K562 (cell line): ENCODE results near the gene HEATR1. TPM values are rescaled to one million over a fixed set of nuclear protein-coding genes. Genes with fewer than 3 reads are reported as not detected.

Experiments used
- ATAC-seq: fragments of 200-7000 bp; cut with Tn5 transposase; 3 replicates; pipeline ENCODE4 v1.9.1; 2020; ENCODE audit warnings: moderate library complexity
- BruUV-seq: library from RNA; stranded (reverse); fragments of 400-500 nt; replicated peaks from 2 replicates; lab custom pipeline; 2021; lab: Mats Ljungman, UMichigan
- CTCF ChIA-PET: fragments of 300-600 bp; formaldehyde crosslinking; extraction: SDS; loops from one replicate; lab custom pipeline; 2021; ENCODE audit warnings: low intra/inter-chr PET ratio; lab: Yijun Ruan, JAX
- POLR2A ChIA-PET: fragments of 300-600, 350-650 bp; sonication (Branson Sonifier 250); formaldehyde crosslinking; extraction: SDS; loops from one replicate; lab custom pipeline; 2021; ENCODE audit warnings: antibody characterized with exemption, inconsistent platforms; lab: Yijun Ruan, JAX
- DNase-seq, 4 experiments: peaks; one replicate each; pipeline versions ENCODE4 v3.0.0 to v3.0.0-alpha.2; 2011 to 2018; ENCODE audit warnings: low spot score in 3 of 4, mixed read lengths in 3 of 4; ENCODE audit errors: extremely low read depth in 1 of 4
- FAIRE-seq: peaks from 2 replicates; lab custom pipeline; 2011; peaks lifted over from hg19 to GRCh38; lab: Jason Lieb, UNC
- H2AFZ ChIP-seq: 2 replicates; pipeline ENCODE4 v1.6.0; 2011; ENCODE audit warnings: low read depth, low read length, control low read depth, inconsistent platforms
- H3K27ac ChIP-seq: fragments of 200-600 bp; 3 replicates; pipeline ENCODE4 v1.8.0; 2011; ENCODE audit warnings: low read depth, mild to moderate bottlenecking, control low read depth, inconsistent platforms, low read length, moderate library complexity, mixed read lengths; ENCODE audit errors: extremely low read depth
- H3K27me3 ChIP-seq, 2 experiments: fragments of 300-600 bp in 1 of 2; 2 replicates in 1 of 2; 3 replicates in 1 of 2; pipeline versions ENCODE4 v1.6.0 to v1.8.0; 2011; ENCODE audit warnings: inconsistent platforms in 2 of 2, low read length in 2 of 2, mild to moderate bottlenecking in 1 of 2, mixed read lengths in 1 of 2, moderate library complexity in 1 of 2; ENCODE audit not compliant: control insufficient read depth in 2 of 2, insufficient read depth in 2 of 2
- H3K36me3 ChIP-seq: fragments of 300-600 bp; 3 replicates; pipeline ENCODE4 v1.8.0; 2011; ENCODE audit warnings: mild to moderate bottlenecking, low read length, inconsistent platforms; ENCODE audit not compliant: control insufficient read depth, insufficient read depth
- H3K4me1 ChIP-seq, 2 experiments: fragments of 200-600 bp in 1 of 2; replicated peaks in 1 of 2; 2 replicates in 1 of 2; 3 replicates in 1 of 2; pipeline versions ENCODE4 v1.5.1 to v1.8.0; 2011; ENCODE audit warnings: inconsistent platforms in 2 of 2, low read length in 2 of 2, mild to moderate bottlenecking in 1 of 2, mixed read lengths in 1 of 2, moderate library complexity in 1 of 2; ENCODE audit not compliant: control insufficient read depth in 2 of 2, insufficient read depth in 2 of 2
- H3K4me2 ChIP-seq: 2 replicates; pipeline ENCODE4 v1.6.1; 2011; ENCODE audit warnings: low read length, control low read depth, inconsistent platforms, mixed read lengths; ENCODE audit not compliant: insufficient read depth
- H3K4me3 ChIP-seq: fragments of 200-600 bp; sonication (generic), shearing (Covaris generic); 2 replicates; pipeline ENCODE4 v1.5.1; 2016; ENCODE audit warnings: control low read depth, inconsistent platforms
- H3K79me2 ChIP-seq: fragments of 200-600 bp; 3 replicates; pipeline ENCODE4 v1.8.0; 2011; ENCODE audit warnings: low read length, inconsistent platforms; ENCODE audit not compliant: control insufficient read depth, insufficient read depth
- H3K9ac ChIP-seq, 2 experiments: 2 replicates each; pipeline versions ENCODE4 v1.6.0 to v1.6.1; 2011; ENCODE audit warnings: low read depth in 2 of 2, low read length in 2 of 2, control low read depth in 1 of 2, inconsistent platforms in 1 of 2, mild to moderate bottlenecking in 1 of 2, mixed read lengths in 1 of 2; ENCODE audit not compliant: insufficient read depth in 1 of 2
- H3K9me1 ChIP-seq: one replicate; pipeline ENCODE4 v1.6.0; 2011; ENCODE audit warnings: inconsistent platforms, mild to moderate bottlenecking, low read length, moderate library complexity; ENCODE audit not compliant: control insufficient read depth, insufficient read depth
- H3K9me3 ChIP-seq: replicated peaks from 2 replicates; pipeline ENCODE4 v1.5.1; 2011; ENCODE audit warnings: low read depth, low read length, inconsistent platforms; ENCODE audit not compliant: control insufficient read depth, insufficient read depth
- H4K20me1 ChIP-seq: replicated peaks from 2 replicates; pipeline ENCODE4 v1.6.1; 2011; ENCODE audit warnings: low read length, inconsistent platforms, mixed read lengths; ENCODE audit not compliant: control insufficient read depth, insufficient read depth
- HNRNPUL1 ChIP-seq: fragments of 200-400 bp; formaldehyde crosslinking; IDR thresholded peaks from 2 replicates; pipeline ENCODE4 v1.6.1; 2017; ENCODE audit warnings: low read length
- MYBL2 ChIP-seq, 2 experiments: fragments of 450-650 bp in 1 of 2; sonication (generic) in 1 of 2; formaldehyde crosslinking in 1 of 2; IDR thresholded peaks; 2 replicates each; pipeline versions ENCODE4 v1.6.1 to v1.8.1; 2017 to 2022; ENCODE audit warnings: borderline replicate concordance in 1 of 2, inconsistent platforms in 1 of 2, low read depth in 1 of 2, mild to moderate bottlenecking in 1 of 2, missing genetic modification reagents in 1 of 2, moderate library complexity in 1 of 2
- RBM25 ChIP-seq: fragments of 200-400 bp; formaldehyde crosslinking; IDR thresholded peaks from 2 replicates; pipeline ENCODE4 v1.6.1; 2018; ENCODE audit warnings: low read length, low read depth, moderate library complexity; ENCODE audit not compliant: severe bottlenecking
- SIN3B ChIP-seq: fragments of 450-650 bp; IDR thresholded peaks from 2 replicates; pipeline ENCODE4 v1.6.1; 2017; ENCODE audit warnings: low read depth, mild to moderate bottlenecking, moderate library complexity
- ZNF12 ChIP-seq: sonication (generic); formaldehyde crosslinking; IDR thresholded peaks from 2 replicates; pipeline ENCODE4 v1.4.0; 2020; ENCODE audit warnings: mild to moderate bottlenecking, missing genetic modification reagents
- ZNF121 ChIP-seq: sonication (generic); formaldehyde crosslinking; conservative IDR thresholded peaks from 2 replicates; pipeline ENCODE4 v1.8.0; 2022; ENCODE audit warnings: missing genetic modification reagents
- WGBS: fragments of 100-300 bp; shearing (Covaris generic); methylation state at CpG from one replicate; pipeline ENCODE4 v1.1.6; 2016; ENCODE audit warnings: low coverage, mixed read lengths; ENCODE audit not compliant: insufficient coverage; ENCODE audit errors: missing lambda C conversion rate; 5-methylcytosine and 5-hydroxymethylcytosine counted together
- in situ Hi-C: fragments of 300-500 bp; cut with MboI; formaldehyde crosslinking; loops from 4 replicates; pipeline ENCODE4 v1.15.0; 2018; ENCODE audit warnings: inconsistent platforms, mixed read lengths
- intact Hi-C: fragments of 100-400 bp; cut with micrococcal nuclease; formaldehyde crosslinking; loops from 2 replicates; pipeline ENCODE4 v1.14.2; 2022
- polyA plus RNA-seq, 8 experiments: library from polyadenylated mRNA; depleted of rRNA in 4 of 8; stranded (reverse) in 5 of 8; unstranded in 3 of 8; fragments of >200 nt; fragmentation: Nextera tagmentation in 2 of 8; fragmentation: Illumina TruSeq in 1 of 8; extraction: Ambion mirVana in 2 of 8; extraction: Trizol in 1 of 8; gene quantifications; 2 replicates each; pipeline versions ENCODE4 v1.2.1 to v1.2.3, GENCODE V29; 2011 to 2014; ENCODE audit warnings: inconsistent platforms in 1 of 8, missing spikeins in 1 of 8
- total RNA-seq, 7 experiments: library from RNA; depleted of rRNA in 6 of 7; stranded (reverse); fragments of >200 nt in 6 of 7; fragmentation: Illumina TruSeq in 2 of 7; extraction: Trizol in 2 of 7; gene quantifications; 2 replicates each; pipeline versions ENCODE4 v1.2.1 to v1.2.3, GENCODE V29; 2011 to 2021; ENCODE audit warnings: low replicate concordance in 1 of 7
- TF ChIP-seq, protein P1 (sequence below): fragments of 200-800 bp; sonication (Bioruptor generic); IDR thresholded peaks from 2 replicates; pipeline ENCODE4 v1.6.1; 2017; ENCODE audit warnings: missing genetic modification characterization, missing compliant biosample characterization

The HEATR1 gene
- total and polyA plus RNA-seq, 9 of the 15 experiments (the other 6 are each of a cell fraction or from before 2014, with no cell fraction given): 28.3 to 108 (median 50.9) TPM

DNA sequence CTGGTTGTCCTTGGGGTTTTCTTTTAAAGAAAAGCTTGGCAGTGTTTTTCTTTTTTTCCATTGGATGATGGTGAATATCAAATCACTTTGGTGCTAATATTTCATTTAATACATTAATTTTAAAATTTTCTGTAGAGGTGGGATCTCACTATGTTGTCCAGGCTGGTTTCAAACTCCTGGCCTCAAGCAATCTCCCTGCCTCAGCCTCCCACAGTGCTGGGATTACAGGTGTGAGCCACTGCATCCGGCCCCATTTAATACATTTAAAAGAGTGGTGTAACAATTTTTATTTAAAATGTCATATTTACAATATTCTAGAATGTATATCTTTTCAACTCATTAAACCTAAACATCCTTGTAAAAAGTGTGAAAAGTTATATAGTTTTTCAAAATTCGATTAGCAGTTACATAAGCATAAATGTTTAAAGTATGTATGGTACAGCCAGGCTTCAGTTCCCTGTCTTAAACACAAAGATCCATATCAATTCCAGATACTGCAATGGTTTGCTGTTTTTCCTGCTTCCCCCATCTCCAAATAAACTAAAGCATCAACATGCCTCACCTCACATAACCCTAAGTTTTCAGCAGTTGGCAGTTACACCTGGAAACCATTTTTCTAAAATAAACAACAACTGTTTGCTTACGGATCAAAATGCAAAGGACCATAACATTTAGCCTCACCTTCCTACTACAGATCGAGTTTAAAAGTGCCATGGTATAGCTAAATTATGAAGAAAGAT is 89.4 kb downstream of the HEATR1 start:
- Histone ChIP-seq H3K9me3 (no peaks in the 10 kb centered on the region), H4K20me1 (no peaks in the 10 kb centered on the region), H3K4me3 (no peak overlapping the region), H3K9ac (no peak overlapping the region), H3K79me2 (no peaks in the 10 kb centered on the region), H3K27me3 (no peaks in the 10 kb centered on the region), H3K27ac (no peak overlapping the region), H3K4me1 (peaks cover 3 to 7% of the 10 kb centered on the region in 2 experiments; a peak in 3 of 5 replicates), H3K4me2 (no peak overlapping the region), H3K36me3 (no peaks in the 10 kb centered on the region), H2AFZ (0 out of 2 replicates have a peak overlapping the region, but pooled peaks have one; percentile 26), H3K9me1 (no peaks in the 10 kb centered on the region)
- intact Hi-C loops: loop anchor here (10.0 kb wide), 1 partner anchor 870 kb away; no protein-coding TSS in a partner anchor
- BruUV-seq: no TSS peak
- in situ Hi-C loops: no loop called here
- FAIRE-seq (no peak), DNase-seq (no peak), ATAC-seq (no peak)
- POLR2A ChIA-PET: no interaction called here
- CTCF ChIA-PET: no interaction called here
- TF ChIP-seq, protein P1, sequence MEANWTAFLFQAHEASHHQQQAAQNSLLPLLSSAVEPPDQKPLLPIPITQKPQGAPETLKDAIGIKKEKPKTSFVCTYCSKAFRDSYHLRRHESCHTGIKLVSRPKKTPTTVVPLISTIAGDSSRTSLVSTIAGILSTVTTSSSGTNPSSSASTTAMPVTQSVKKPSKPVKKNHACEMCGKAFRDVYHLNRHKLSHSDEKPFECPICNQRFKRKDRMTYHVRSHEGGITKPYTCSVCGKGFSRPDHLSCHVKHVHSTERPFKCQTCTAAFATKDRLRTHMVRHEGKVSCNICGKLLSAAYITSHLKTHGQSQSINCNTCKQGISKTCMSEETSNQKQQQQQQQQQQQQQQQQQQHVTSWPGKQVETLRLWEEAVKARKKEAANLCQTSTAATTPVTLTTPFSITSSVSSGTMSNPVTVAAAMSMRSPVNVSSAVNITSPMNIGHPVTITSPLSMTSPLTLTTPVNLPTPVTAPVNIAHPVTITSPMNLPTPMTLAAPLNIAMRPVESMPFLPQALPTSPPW (CRISPR knock-in tag): no peak
- TF ChIP-seq MYBL2 (IDR thresholded peaks at IDR 0.05; ENCODE audit: low read depth) (0 out of 2 replicates have a peak, but pooled peaks have one; percentile 21), MYBL2 (CRISPR knock-in tag; IDR thresholded peaks at IDR 0.05; ENCODE audit: borderline replicate concordance) (no peak), HNRNPUL1 (no peak), SIN3B (no peak), ZNF12 (CRISPR knock-in tag) (no peak), RBM25 (peak; percentile 71), ZNF121 (CRISPR knock-in tag) (0 out of 2 replicates have a peak, but pooled peaks have one; percentile 5)
- WGBS: 27% methylated on average over 4 of the region's 4 CpGs
